ENCODE measurements around the gene COL8A2.

Gene COL8A2

GRCh38 chr1:36083635-36084496 lies 41.2 kb downstream of the COL8A2 start, which contains the start of gene TEKT2:
Gene TEKT2 (plus strand): TSS chr1:36084094. CDS start chr1:36084922, 828 bp downstream.
- no peak for TF ChIP-seq BHLHE40 (IDR thresholded peaks at IDR 0.05; ENCODE audit: borderline replicate concordance)
- TF ChIP-seq FOXA1 (IDR thresholded peaks at IDR 0.05), result no peak
- CTCF ChIA-PET, result interaction anchor here (0.5 to 0.8 kb wide), 2 partner anchors 13 to 204 kb away, joined by 3 to 4 read pairs; no protein-coding TSS in a partner anchor
- DNase-seq (ENCODE audit: extremely low spot score), result peak; percentile 39
- POLR2A ChIA-PET, result interaction anchor here (1.0 kb wide), 1 partner anchor 153 kb away, joined by 3 read pairs; the partner anchor contains the start of gene AGO3

DNA sequence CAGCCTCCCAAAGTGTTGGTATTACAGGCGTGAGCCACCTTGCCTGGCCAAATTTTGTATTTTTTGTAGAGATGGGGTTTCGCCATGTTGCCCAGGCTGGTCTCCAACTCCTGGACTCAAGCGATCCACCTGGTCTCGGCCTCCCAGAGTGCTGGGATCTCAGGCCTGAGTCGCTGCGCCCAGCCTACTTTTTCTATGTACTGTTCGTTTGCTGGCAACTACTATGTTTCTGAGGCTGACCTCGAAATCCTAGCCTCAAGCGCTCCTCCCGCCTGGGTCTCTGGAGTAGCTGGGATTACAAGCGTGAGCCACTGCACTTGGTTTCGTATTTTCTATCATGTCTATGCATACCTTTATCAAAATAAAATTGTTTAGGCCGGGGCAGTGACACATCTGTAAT lies 41.8 kb downstream of the COL8A2 start:
- ChIA-PET CTCF (no interaction called here), POLR2A (interaction anchor here (1.0 kb wide), 1 partner anchor 152 kb away, joined by 3 read pairs; the partner anchor contains the start of gene AGO3)
- TF ChIP-seq NFRKB (IDR thresholded peaks at IDR 0.05), result no peak
- no peak for TF ChIP-seq ARNT (IDR thresholded peaks at IDR 0.05)
- TF ChIP-seq PKNOX1 (IDR thresholded peaks at IDR 0.05), result no peak
- no peak for TF ChIP-seq BHLHE40 (IDR thresholded peaks at IDR 0.05; ENCODE audit: borderline replicate concordance)
- TF ChIP-seq SUZ12 (IDR thresholded peaks at IDR 0.05), result no peak
- no peak for TF ChIP-seq SP1 (IDR thresholded peaks at IDR 0.05)
- no peak for TF ChIP-seq CTBP1 (IDR thresholded peaks at IDR 0.05; ENCODE audit: borderline replicate concordance)
- no peak for TF ChIP-seq L3MBTL2 (conservative IDR thresholded peaks at IDR 0.05)
- TF ChIP-seq FOXK2 (IDR thresholded peaks at IDR 0.05), result no peak
- TF ChIP-seq HDGF (IDR thresholded peaks at IDR 0.05; ENCODE audit: borderline replicate concordance), result no peak
- no peak for TF ChIP-seq FOXM1 (IDR thresholded peaks at IDR 0.05; ENCODE audit: borderline replicate concordance)
- TF ChIP-seq ELF4 (IDR thresholded peaks at IDR 0.05), result no peak
- TF ChIP-seq FOXA1 (IDR thresholded peaks at IDR 0.05), result no peak
- TF ChIP-seq LEF1 (IDR thresholded peaks at IDR 0.05; ENCODE audit: borderline replicate concordance), result no peak
- TF ChIP-seq TARDBP (IDR thresholded peaks at IDR 0.05), result no peak
- no peak for TF ChIP-seq ZNF384 (IDR thresholded peaks at IDR 0.05)
- DNase-seq (ENCODE audit: extremely low spot score), result no peak

DNA sequence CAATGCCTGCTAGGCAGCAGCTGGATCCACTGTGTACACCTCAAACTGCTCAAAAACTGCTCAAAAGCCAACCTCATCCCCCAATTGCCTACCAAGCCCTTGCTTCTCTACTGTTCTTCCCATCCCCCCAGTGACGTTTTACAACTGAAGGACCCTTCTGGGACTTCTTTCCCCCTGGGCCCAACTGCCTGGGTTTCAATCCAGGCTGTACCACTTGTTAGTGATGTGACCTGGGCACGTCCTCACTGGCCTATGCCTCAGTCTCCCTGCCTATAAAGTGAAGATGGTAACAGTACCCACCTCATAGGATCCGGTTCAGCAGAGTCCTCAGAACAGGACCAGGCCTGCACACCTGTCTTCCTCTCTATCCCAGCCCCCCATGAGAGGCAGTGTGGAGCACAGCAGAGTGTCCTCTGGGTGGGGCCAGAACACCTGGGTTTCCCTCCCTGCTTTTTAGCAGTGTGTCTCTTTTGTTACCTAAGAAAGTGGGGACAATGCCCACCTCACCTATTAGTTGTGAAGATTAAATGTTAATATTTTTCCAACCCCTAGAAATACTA lies 43.0 kb downstream of the COL8A2 start:
- TF ChIP-seq CTBP1 (IDR thresholded peaks at IDR 0.05; ENCODE audit: borderline replicate concordance) (no peak), TARDBP (IDR thresholded peaks at IDR 0.05) (no peak), BHLHE40 (IDR thresholded peaks at IDR 0.05; ENCODE audit: borderline replicate concordance) (no peak), FOXK2 (IDR thresholded peaks at IDR 0.05) (no peak), ARNT (IDR thresholded peaks at IDR 0.05) (no peak), FOXM1 (IDR thresholded peaks at IDR 0.05; ENCODE audit: borderline replicate concordance) (no peak), HDGF (IDR thresholded peaks at IDR 0.05; ENCODE audit: borderline replicate concordance) (no peak), SP1 (IDR thresholded peaks at IDR 0.05) (no peak), PKNOX1 (IDR thresholded peaks at IDR 0.05) (no peak), SUZ12 (IDR thresholded peaks at IDR 0.05) (no peak), FOXA1 (IDR thresholded peaks at IDR 0.05) (no peak), L3MBTL2 (conservative IDR thresholded peaks at IDR 0.05) (no peak), ELF4 (IDR thresholded peaks at IDR 0.05) (no peak), LEF1 (IDR thresholded peaks at IDR 0.05; ENCODE audit: borderline replicate concordance) (no peak), NFRKB (IDR thresholded peaks at IDR 0.05) (no peak), ZNF384 (IDR thresholded peaks at IDR 0.05) (no peak)
- POLR2A ChIA-PET, result no interaction called here
- no peak for DNase-seq (ENCODE audit: extremely low spot score)
- CTCF ChIA-PET, result no interaction called here

GRCh38 chr1:36080801-36081200 lies 44.2 kb downstream of the COL8A2 start:
- POLR2A ChIA-PET, result no interaction called here

DNA sequence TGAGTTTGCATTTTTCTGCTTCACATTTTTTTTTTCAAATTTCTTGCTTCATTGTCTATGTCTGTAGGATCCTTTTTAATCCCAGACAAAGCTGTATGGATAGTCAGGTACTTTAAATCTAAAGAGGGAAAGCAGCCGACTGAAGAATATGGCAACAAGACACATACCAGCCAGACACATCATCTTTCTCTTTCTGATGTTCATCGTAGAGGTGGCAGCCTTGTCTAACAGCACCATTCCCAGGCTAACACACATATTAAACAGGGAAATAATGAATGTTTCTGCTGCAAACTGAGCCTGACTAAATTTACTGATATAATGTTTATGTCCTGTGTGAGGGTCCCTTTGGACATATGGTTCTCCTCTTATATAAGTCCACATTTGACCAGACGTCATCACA lies 44.8 kb downstream of the COL8A2 start:
- POLR2A ChIA-PET, result no interaction called here
- TF ChIP-seq L3MBTL2 (conservative IDR thresholded peaks at IDR 0.05) (no peak), FOXM1 (IDR thresholded peaks at IDR 0.05; ENCODE audit: borderline replicate concordance) (no peak), PKNOX1 (IDR thresholded peaks at IDR 0.05) (no peak), ZNF384 (IDR thresholded peaks at IDR 0.05) (no peak), FOXA1 (IDR thresholded peaks at IDR 0.05) (no peak), BHLHE40 (IDR thresholded peaks at IDR 0.05; ENCODE audit: borderline replicate concordance) (no peak), CTBP1 (IDR thresholded peaks at IDR 0.05; ENCODE audit: borderline replicate concordance) (no peak), NFRKB (IDR thresholded peaks at IDR 0.05) (no peak), SP1 (IDR thresholded peaks at IDR 0.05) (no peak), ARNT (IDR thresholded peaks at IDR 0.05) (no peak), LEF1 (IDR thresholded peaks at IDR 0.05; ENCODE audit: borderline replicate concordance) (no peak), SUZ12 (IDR thresholded peaks at IDR 0.05) (no peak), ELF4 (IDR thresholded peaks at IDR 0.05) (no peak), HDGF (IDR thresholded peaks at IDR 0.05; ENCODE audit: borderline replicate concordance) (no peak), FOXK2 (IDR thresholded peaks at IDR 0.05) (no peak), TARDBP (IDR thresholded peaks at IDR 0.05) (no peak)
- CTCF ChIA-PET, result no interaction called here
- DNase-seq (ENCODE audit: extremely low spot score), result no peak

More at GRCh38 chr1:36080801-36081200, 44.2 kb downstream of the COL8A2 start:
- CTCF ChIA-PET, result no interaction called here
- no peak for DNase-seq (ENCODE audit: extremely low spot score)
- TF ChIP-seq ZNF384 (IDR thresholded peaks at IDR 0.05), result no peak
- no peak for TF ChIP-seq BHLHE40 (IDR thresholded peaks at IDR 0.05; ENCODE audit: borderline replicate concordance)
- no peak for TF ChIP-seq PKNOX1 (IDR thresholded peaks at IDR 0.05)
- TF ChIP-seq ELF4 (IDR thresholded peaks at IDR 0.05), result no peak
- TF ChIP-seq FOXA1 (IDR thresholded peaks at IDR 0.05), result no peak
- no peak for TF ChIP-seq L3MBTL2 (conservative IDR thresholded peaks at IDR 0.05)
- TF ChIP-seq CTBP1 (IDR thresholded peaks at IDR 0.05; ENCODE audit: borderline replicate concordance), result no peak
- no peak for TF ChIP-seq FOXK2 (IDR thresholded peaks at IDR 0.05)
- no peak for TF ChIP-seq ARNT (IDR thresholded peaks at IDR 0.05)
- TF ChIP-seq LEF1 (IDR thresholded peaks at IDR 0.05; ENCODE audit: borderline replicate concordance), result no peak
- TF ChIP-seq NFRKB (IDR thresholded peaks at IDR 0.05), result no peak
- no peak for TF ChIP-seq FOXM1 (IDR thresholded peaks at IDR 0.05; ENCODE audit: borderline replicate concordance)
- TF ChIP-seq TARDBP (IDR thresholded peaks at IDR 0.05), result no peak
